NCI-H2029 (cell line): ENCODE data around the gene DPYD.
"Not testable (repeated sequence)": the region's sequence is repeated elsewhere in the genome, so short reads cannot be mapped to it uniquely, and the experiment has no call there.

Source experiments
- DNase-seq: peaks from one replicate; lab custom pipeline; 2025; lab: John Stamatoyannopoulos, UW

Gene DPYD

DNA sequence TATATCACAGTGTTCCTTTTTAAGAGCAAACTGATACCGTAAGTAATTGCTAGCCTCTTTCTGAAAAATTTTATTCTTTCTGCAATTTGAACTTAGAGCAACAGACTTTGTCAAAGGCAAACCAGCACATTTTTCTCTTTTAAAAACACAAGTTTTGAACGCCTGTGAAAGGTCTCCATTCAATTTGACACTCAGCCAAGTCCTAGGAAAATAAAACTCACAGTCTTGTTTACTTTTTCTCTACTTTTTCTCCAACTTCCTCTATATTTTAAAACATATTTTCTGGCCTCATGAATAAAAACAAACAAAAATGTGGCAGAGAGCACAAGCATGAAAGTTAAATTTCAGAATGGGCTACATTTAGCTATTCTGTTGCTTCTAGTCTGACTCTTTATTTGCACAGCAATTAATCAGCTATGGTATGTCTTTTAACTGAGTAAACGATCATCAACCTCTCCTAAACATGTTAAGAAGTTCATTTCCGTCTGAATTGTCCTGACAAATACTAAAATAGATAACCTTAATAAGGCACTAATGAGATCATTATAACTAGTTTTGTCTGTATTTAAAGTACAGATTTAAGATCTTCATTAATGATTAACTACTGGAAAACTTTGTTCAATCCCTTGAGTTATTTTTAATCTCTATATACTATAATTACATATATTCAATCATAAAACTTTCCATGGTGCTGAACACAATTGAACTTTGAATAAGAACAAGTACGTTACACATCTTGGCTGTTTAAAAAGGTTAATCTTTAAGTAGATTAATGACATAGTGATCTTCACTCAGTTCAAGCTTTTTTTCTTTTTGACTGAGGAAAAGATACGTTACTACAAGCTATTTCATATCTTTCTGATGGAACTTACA lies 648.7 kb downstream of the DPYD start:
- DNase-seq, result no peak

DNA sequence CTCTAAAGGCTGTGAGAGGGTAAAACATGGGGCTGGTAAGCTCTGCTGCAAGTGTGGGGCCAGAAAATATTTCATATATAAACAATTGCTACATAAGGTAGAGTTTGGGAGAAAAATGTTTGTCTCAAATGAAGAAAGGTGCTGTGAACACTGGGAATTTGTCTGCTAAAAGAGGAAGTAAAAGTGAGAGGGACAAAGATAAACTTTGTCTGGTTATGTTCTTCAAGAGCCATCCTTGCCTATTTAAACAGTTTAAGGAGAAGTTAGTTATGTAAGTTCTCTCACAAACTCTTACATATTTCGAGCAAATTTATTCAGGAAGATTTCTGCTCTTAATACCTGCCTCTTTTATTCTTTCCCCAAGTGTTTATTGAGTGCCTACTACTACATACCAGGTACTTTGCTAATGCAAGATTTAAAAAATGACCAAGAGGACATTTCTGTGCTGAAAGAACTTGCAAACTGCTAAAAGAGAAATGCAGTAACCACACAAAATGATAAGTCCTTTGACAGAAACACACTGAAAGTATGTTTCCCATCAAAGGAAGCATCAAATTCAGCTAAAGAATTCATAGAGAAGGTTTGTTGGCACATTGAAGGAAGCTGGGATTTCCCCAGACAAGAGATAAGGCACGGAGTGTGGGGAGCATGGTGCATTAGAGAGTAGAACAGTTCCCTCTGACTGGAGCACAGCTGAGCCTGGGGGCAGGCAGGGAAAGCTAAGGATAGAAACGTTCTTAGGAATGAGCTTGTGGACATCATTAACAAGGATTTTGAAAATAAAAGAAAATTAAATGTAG lies 650.1 kb downstream of the DPYD start:
- DNase-seq, result no peak

DNA sequence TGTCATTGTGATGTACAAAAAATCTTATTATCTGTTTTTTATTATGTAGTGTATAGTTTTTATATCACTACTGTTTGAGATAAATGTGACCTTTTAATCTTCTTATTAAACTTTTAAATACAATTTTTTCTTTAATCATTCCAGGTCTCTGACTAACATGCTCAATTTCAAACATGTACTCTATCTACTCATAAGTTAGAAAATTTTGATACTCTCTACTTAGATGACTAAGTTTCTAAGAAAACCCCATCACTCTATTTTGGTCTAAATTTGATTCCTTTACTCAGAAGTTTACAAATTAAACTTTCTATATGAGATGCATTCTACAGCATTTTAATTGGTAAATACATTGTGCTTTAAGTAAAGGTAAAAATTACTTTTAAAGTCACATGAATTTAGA lies 655.2 kb downstream of the DPYD start:
- DNase-seq, result no peak

DNA sequence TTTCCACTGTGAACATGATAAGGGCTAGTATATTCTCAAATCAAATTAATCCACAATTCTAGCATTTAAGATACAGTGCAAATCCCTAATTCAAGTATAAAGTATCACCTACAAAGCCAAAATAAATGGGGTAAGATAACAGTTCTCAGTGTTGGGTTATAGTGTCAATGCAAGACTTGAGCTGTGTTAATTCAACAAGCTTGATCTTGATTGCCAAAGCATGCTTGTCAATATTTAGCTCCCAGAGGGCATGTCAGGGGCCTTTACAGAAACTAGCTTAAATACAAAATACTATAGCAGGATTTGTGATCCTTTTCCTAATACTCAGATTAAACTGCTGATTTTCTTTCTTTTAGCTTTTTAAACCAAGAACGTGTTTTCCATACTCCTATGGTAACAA lies 658.0 kb downstream of the DPYD start:
- no peak for DNase-seq

DNA sequence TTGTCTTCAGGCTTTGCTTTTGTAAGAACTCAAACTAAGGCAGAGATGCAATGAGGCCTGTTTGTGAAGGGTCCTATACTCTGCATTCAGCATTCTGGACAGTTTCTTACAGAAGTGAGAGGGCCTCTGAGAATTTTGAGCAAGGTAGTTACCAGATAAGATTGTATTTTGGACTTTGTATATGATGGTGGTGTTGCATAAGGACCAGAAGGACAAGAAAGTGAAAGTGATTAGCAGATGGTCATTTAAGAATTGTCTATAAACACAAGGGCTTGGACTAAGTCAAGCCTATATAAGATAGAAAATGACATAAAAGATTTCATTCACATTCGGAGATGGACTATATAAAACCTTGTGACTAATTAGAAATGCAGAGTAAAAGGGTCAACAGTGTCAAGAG lies 662.2 kb downstream of the DPYD start:
- DNase-seq, result no peak

DNA sequence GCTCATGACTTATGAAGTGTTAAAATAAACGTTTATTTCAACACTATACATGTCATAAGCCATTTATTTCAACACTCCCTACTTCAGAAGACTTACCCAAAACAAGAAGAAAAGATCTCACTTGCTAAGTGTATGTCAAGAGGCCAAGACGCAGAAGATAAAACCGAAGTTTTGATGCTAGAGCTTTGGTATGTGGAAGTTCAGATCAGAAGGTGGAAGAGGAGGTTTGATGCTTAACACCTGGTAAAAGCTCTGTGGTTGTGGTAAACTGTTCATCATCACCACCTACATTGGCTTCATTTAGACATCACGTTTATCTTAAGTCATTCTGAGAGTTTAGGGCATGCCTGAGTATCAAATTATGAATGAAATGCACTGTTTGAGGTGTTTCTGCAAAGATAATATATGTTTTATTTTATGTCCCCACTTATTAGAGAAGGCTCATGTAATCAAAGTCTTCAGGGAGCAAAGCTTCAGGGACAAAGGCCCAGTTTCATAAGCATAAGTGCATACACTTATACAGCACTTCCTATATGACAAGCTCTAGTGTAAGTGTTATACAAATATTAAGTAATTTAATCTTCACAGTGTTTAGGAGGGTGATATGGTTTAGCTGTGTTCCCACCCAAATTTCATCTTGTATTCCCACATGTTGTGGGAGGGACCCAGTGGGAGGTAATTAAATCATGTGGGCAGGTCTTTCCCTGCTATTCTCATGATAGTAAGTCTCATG lies 665.9 kb downstream of the DPYD start:
- DNase-seq, result no peak

DNA sequence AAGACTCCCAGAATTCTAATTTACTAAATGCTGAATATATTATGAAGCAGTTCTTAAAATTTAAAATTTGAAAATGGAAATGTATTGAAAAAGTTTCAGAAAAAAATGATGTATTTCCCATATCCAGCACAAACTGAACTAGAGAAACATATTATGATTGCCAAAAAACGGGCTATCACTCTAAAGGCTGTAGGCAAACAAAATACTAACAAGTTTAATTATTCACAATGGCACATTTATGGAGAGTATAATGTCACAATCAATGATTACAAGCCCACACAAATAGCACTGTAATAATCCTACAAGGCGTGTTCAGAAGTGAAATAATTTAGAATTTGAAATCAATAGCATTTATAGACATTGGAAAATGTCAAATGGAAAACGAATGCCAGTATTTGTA lies 667.9 kb downstream of the DPYD start:
- DNase-seq, result no peak

DNA sequence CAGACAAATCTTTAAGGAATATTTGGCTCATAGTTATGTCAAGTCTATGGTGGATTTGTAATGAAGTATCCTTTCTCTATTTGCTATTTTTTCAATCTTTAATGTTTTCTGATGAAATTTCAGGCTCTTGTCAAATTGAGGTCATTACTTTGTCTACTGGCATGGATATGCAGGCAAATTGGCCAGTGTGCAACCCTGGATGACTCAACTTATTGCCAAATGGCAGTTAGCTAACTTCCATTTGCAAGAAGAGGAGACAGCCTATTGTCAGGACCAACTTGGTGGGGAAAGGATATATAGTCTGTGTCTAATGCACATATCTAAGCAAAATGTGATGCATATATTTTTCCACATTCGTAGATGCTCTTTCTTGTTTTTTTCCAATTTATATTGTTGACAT lies 668.8 kb downstream of the DPYD start:
- no peak for DNase-seq

DNA sequence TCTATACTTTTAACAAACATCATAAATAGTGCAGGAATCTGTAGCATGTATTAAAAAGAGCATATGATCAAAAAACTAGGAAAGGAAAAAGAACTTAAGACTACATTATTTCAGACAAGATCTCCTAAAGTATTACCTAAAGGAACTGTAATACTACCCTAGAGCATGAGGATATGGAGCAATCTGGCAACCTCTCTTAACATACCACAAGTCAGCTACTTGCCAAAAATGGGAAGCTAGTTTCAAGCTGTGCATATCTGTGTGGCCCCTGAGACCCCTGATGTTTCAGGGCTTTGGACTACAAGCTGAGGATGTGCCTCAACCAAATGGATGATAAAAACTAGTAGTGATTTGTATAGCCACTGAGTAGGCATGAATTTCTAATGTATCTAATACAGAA lies 673.6 kb downstream of the DPYD start:
- DNase-seq, result no peak

DNA sequence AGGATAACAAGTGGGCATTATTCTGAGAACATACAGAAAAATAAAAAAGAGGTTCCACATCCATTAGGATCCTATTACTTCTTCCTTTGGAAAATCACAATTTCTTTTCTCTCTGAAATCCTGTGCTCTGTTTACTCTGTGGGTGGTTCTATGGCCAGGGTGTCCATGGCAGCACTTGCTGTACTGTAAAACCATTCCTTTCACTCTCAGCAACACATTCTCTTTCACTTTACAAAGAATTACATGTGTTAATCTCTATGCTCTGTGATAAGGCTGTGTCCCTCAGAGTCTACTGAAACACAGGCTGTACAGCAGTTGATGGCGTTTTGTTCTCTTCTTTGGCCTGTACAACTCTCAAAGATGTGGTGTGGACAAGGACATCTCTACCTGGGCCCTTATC lies 675.2 kb downstream of the DPYD start:
- DNase-seq, result no peak

DNA sequence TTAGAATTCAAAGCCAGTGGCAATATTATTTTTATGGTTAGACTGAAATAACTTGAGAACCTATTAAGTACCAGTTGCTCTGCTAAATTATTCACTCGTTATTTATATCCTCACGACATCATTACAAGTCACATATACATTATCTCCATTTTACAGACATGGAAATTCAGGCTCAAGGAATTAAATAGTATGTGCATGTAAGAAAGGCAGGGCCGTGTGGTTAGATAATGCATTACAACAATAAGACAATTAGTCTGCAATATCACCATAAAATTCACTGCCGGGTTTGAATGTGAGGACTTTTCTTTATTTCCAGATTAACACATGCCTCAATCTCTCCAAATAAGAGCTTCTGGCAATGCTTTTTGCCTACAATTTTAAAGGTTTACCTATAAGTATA lies 675.8 kb downstream of the DPYD start:
- DNase-seq, result no peak

DNA sequence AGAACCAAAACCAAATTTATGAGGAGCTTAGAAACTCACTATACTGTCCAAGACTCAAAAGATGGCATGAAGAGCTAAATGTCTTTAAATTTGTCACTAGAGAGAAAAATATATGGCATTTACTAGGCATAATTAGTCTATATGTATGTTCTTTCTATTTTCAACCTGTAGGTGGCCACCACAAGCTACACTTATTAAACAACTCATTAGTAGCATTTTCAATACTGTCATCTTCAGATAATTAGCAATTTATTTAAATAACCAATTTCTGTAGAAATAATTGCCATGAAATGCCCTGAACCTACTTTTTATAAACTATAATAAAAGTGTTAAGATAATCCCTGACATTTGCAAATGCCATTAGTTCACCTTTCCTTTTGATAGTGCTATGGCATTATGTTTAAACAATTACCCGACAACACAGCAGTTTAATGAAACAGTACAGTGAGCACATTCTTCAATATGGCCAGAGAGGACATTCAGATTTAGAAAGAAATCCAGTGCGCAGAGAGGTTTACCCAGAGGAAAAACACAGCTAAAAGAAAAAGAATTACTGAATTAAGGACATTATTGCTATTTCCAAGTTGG lies 676.8 kb downstream of the DPYD start:
- no peak for DNase-seq

DNA sequence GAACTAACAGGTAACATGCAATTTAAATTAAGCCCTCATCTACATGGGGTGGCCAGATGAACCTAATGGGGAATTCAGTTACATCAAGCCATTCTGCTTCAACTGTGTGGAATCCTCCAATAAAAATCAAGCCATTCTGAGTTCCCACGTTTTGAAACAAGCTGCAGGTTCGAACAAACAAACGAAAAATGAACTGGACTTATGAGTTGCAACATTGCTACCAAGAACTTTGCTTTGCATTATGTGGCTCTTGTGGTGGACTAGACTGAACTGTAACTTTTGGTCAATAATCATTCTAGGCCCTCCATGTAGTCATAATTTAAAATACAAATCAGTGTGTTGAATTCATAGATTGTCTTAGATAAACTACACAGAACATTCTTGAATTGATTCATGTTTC lies 682.0 kb downstream of the DPYD start:
- no peak for DNase-seq

DNA sequence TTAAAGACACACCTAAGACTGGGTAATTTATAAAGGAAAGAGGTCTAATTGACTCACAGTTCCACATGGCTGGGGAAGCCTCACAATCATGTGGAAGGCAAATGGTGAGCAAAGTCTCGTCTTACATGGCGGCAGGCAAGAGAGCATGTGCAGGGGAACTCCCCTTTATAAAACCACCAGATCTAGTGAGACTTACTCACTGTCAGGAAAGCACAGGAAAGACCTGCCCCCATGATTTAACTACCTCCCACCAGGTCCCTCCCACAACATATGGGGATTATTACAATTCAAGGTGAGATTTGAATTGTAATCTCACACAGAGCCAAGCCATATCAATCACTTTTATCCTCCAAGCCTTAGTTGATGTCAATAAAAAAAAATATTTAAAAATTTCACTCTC lies 689.5 kb downstream of the DPYD start:
- DNase-seq, result not testable (repeated sequence)

DNA sequence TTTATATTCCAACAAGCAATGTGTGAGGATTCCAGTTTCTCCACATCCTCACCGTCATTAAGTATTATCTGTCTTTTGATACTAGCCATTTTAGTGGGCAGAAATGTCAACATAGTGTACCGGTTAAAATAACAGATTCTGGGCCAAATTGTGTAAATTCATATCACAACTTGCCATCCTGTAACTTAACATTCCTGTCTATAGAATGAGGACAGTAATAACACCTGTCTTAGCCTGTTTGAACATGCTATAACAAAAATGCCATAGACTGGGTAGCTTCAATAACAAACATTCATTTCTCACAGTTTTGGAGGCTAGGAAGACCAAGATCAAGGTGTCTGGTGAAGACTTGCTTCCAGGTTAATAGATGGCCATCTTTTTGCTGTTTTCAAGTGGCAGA lies 708.2 kb downstream of the DPYD start:
- DNase-seq, result no peak

DNA sequence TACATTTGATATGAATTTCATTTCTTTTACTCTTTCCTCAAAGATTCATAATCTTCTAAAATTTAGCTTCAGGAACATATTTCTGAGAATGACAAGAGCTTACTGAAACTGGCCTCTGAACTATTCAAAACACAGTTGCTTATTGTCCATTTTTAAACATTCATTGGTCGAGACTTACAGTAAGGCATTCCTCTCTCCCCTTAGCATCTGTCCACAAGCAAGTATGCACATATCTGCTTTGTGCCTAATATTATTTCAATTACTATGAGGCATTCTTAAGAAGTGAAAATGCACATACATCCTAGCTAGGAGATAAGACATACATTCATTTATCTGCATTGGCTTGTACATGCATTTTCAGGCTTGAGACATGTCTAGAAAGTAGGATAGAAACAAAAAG lies 710.5 kb downstream of the DPYD start:
- no peak for DNase-seq

DNA sequence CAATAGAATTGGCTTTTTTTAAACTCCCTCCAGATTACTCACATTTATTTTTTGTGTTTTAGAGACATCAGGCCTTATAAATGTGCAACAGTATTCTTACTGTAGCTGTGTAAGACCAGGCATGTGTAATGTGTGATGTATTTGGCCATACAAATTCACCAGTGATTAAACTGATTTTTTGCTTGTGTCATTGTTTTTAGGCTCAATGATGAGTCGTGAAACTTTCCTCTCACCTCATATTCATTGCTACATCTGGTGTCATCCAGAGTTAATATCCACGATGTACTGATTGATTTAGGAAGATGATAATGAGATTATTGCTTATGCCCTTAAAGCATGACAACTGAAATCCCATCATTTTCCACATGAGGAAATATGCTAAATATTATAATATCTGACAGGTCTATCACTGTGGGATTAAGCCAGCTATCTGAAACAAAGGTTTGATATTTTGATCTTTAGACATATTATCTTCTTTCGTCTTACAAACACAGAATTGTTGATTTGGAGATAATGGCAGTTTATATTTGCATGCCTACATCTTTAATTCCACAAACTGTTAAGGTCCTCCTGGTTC lies 711.4 kb downstream of the DPYD start:
- DNase-seq, result no peak

DNA sequence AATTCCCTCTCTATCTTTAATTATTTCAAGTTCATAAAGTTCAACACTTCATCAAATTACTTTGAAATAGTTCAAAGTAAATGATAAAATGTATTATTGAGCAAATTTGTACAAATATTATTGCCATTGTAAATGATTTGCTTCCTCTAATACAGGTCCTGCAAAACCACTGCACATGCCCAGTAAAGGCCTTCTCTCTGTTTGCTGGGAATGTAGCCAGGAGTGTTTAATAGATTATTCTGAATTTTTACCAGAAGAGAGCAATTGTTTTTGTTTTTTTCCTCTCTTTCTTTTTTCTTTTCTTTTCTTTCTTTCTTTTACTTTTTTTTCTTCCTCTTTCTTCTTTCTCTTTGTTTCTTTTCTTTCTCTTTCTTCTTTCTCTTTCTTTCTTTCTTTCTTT lies 713.0 kb downstream of the DPYD start:
- no peak for DNase-seq

DNA sequence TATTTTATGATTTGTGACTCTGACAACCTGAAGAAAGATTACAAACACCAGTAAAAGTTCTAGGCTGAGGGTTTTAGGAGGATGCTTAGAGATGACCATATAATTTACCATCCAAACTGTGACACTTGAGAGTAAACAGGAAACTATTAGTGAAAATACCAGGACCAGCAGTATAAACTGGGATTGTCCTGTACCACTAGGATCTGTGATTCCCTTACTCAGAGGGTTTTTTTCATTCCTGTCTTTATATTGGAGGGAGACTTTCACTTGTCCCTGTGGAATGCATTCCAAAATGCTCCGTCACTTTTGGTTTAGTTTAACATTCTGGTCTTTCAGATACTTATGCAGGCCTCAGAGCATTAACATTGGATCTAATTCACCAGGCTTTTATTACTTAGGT lies 716.4 kb downstream of the DPYD start:
- DNase-seq, result no peak

DNA sequence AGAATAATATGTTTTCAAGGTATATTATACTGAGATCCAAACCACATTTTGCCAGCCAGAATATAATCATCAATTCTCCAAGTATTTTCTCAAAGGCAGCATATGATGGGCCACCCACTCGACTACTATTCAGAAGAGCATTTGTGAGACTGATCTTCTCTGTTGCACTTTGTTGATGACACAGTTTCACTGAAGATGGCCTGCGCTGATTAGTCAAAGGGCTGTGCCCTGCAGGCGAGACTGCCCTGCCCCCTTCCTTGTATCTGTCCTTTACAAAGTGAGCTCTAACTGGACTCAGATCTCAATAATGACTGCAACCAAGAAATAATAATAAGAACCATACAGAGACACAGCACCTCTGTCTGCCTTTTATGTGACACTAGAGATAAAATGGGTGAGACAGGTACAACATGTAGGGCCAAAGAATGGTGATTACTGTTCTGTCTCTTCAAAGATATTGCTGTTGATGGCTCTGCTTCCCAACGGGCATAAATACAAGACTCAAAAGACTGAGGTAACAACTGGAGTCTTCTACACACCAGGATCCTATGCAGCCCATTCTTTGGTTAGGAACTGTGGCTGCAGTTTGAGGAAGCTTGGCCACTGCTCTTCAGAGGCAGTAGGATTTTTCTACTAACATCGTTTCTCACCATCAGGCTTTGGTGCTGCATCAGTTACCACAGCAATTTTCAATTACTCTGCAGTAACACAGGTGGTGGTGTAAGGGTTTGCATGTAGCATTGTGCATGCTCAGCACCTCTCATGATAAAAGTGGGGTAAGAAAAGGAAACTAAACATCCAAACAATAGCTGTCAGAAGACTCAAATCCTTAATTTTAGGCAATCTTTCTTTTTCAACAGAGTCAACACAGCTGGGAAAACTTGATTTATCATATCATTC lies 718.1 kb downstream of the DPYD start:
- no peak for DNase-seq

DNA sequence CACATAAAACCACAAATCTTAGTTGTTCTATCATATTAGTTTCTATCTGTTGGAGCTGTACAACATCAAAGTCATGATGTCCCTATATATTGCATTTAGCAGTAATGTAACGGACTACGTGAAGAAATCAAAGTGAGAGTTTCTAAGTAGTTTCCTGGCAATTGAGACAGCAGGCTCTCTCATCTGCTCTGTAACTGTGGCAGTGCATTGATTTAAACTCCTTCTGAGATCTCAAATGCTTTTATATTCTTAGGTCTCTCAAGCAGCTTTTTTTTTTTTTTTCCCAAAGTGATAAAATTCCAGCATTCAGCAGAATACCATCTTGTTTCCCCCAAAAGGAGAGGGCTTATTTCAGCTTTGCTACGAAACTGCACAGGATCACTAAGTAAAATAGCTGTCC lies 719.2 kb downstream of the DPYD start:
- no peak for DNase-seq
